ENCODE results near the gene LMNA. TPM values are rescaled to one million over a fixed set of nuclear protein-coding genes. Genes with fewer than 3 reads are reported as not detected.
A peak's percentile ranks its signal among the peaks of the same experiment; 100 is the strongest.

Gene LMNA
- total RNA-seq, 1 experiment from 2014 or later: 51.0 TPM

- H3K4me1 Mint-ChIP-seq: peaks cover 79 to 88% of the 10 kb centered on the region in 2 experiments
- Histone ChIP-seq H2BK5ac (ENCODE audit: insufficient read length, low read length) (no peak overlapping the region), H3K9me3 (ENCODE audit: control insufficient read depth, low read depth, low read length) (no peaks in the 10 kb centered on the region), H3T11ph (ENCODE audit: low read length) (no peak overlapping the region), H3K23ac (ENCODE audit: insufficient read length, low read depth, low read length) (no peak overlapping the region), H3K14ac (ENCODE audit: insufficient read depth, low read length) (no peak overlapping the region), H3K27me3 (ENCODE audit: insufficient read depth, low read length) (no peaks in the 10 kb centered on the region), H4K20me1 (ENCODE audit: control insufficient read depth, insufficient read depth, insufficient read length) (no peaks in the 10 kb centered on the region), H3K4ac (ENCODE audit: low read depth, low read length) (no peak overlapping the region), H3K4me2 (ENCODE audit: insufficient read depth, insufficient read length, low read length) (peak overlapping the region; percentile 0), H3K79me2 (ENCODE audit: insufficient read depth, low read length) (peaks cover 21% of the 10 kb centered on the region; the same call in 1 of the 2 replicates), H3K18ac (ENCODE audit: insufficient read length, low read depth, low read length) (no peak overlapping the region), H2BK15ac (ENCODE audit: low read depth, low read length) (no peak overlapping the region), H2AFZ (ENCODE audit: low read length) (no peak overlapping the region), H2BK20ac (ENCODE audit: low read depth, low read length, poor library complexity, severe bottlenecking) (no peak overlapping the region), H3K4me1 (ENCODE audit: insufficient read depth, low read length) (peaks cover 32% of the 10 kb centered on the region), H3K79me1 (ENCODE audit: insufficient read depth, low read depth, low read length, poor library complexity, severe bottlenecking) (no peaks in the 10 kb centered on the region), H4K5ac (ENCODE audit: insufficient read length, low read depth, low read length) (no peak overlapping the region), H2AK5ac (ENCODE audit: insufficient read length, low read length) (no peak overlapping the region), H2BK12ac (ENCODE audit: insufficient read length, low read depth, low read length) (no peak overlapping the region), H4K91ac (ENCODE audit: insufficient read length, low read depth, low read length) (no peak overlapping the region), H3K27ac (ENCODE audit: insufficient read length, low read depth, low read length) (no peak overlapping the region), H4K8ac (replicated peaks; ENCODE audit: insufficient read length, low read depth, low read length) (no peak overlapping the region), H3K23me2 (ENCODE audit: insufficient read length, low read depth, low read length, poor library complexity, severe bottlenecking) (peaks cover 10% of the 10 kb centered on the region), H3K9ac (ENCODE audit: extremely low read depth, insufficient read length, low read length) (no peak overlapping the region), H3K56ac (ENCODE audit: insufficient read length, low read depth, low read length) (no peak overlapping the region), H2BK120ac (ENCODE audit: low read depth, low read length, poor library complexity, severe bottlenecking) (no peak overlapping the region)
- no peak for TF ChIP-seq CTCF (conservative IDR thresholded peaks at IDR 0.05)
- DNase-seq: peak; percentile 29
- peak overlapping the region; percentile 15 to 95 (median 16); a peak in 4 of 7 replicates for H3K27ac Mint-ChIP-seq
- peaks cover 15 to 57% (median 57%) of the 10 kb centered on the region in 3 experiments; a peak in 6 of 7 replicates for H3K36me3 Mint-ChIP-seq (ENCODE audit: insufficient read depth in 1 of 3, low read depth in 3 of 3)
- no peaks in the 10 kb centered on the region for H3K9me3 Mint-ChIP-seq
- peak overlapping the region; percentile 20 to 61; a peak in 4 of 5 replicates for H3K4me3 Mint-ChIP-seq
- WGBS (ENCODE audit: extremely low coverage, insufficient read length, low lambda C conversion rate): no CpG with 5 or more reads among the region's 4 CpGs
- no peaks in the 10 kb centered on the region for H3K27me3 Mint-ChIP-seq (ENCODE audit: low read depth)
Measured at GRCh38 chr1:156075775-156076204, 38.7 kb upstream of the LMNA start.

Measured in H9 (cell line).